DMS79 (cell line): ENCODE measurements around the gene CDH4.
"Not testable (repeated sequence)": the region's sequence is repeated elsewhere in the genome, so short reads cannot be mapped to it uniquely, and the experiment has no call there.

ENCODE experiments used
- DNase-seq: peaks from one replicate; lab custom pipeline; 2025; lab: John Stamatoyannopoulos, UW

CDH4 gene

GRCh38 chr20:61387204-61387953 lies 135.3 kb downstream of the CDH4 start:
- DNase-seq = no peak

DNA sequence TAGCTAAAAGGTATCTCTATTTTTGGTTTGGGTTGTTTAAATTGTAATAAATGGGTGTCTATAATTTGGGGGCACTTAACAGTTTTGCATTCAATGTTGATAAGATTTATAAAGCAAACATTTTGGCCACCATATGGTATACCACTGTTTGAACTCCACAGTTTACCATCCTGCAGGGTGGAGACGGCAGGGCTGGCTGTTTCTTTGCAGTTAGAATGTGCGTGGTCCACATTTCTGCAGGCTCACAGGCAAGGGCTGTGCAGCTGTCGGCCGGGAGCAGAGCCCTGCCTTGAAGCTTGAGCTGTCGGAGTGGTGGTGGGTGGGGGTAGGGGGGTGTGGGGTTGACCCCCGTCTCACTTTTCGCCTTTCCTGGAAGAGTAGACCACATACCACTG lies 135.9 kb downstream of the CDH4 start:
- no peak for DNase-seq

DNA sequence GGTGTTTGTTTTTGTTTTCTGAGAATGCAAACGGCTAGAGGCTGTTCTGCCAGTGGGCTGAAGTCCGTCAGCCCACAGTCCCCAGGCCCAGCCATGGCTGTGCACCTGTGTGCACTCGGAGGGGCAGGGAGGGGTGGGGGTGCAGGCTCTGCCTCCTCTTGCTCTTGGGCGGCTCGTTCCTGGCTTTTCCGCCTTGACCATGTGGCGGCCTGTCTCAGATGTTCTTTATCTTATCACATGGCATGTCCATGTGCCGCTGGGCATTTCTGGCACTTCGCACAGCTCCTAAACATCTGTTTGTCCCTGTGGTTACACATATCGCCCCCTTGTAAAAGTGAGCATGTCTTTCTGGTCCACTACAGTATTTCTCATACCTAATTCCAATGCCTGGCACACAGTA lies 137.0 kb downstream of the CDH4 start:
- no peak for DNase-seq

- DNase-seq = no peak
Measured at GRCh38 chr20:61391185-61391584, 139.1 kb downstream of the CDH4 start.

GRCh38 chr20:61391812-61392520 lies 139.9 kb downstream of the CDH4 start:
- no peak for DNase-seq

DNA sequence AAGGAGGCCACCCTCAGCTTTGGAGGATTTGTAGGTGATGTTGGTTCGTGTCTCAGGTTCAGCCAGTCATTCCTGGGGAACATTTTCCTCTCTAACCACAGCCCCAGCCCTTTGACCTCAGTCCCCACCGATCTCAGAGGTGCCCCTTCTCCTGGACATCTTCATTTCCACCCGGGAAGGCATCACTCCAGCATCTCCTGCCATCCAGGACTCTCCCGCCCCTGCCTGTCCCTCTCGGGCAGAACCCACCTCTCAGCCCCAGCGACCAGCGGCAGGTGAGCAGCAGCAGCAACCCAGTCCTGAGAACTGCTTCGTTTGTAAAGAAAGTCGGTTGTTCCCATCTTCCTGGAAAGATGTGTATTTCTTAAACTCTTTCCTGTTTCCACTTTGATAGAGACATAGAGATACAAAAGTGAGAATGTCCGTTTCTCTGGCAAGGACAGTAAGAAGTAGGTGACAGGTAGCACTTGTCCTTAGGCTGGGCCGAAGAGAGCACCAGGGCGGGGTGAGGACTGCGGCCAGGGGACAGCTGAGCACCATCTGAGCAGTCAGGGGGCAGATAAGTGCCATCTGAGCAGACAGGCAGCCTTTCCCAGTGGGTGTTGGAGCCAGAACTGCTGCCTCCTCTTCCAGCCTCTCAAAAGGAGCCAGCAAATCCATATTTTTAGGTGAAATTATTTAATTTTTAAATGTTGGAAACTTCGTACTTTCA lies 142.2 kb downstream of the CDH4 start:
- no peak for DNase-seq

GRCh38 chr20:61396262-61396848 lies 144.3 kb downstream of the CDH4 start:
- DNase-seq = no peak

GRCh38 chr20:61397146-61397545 lies 145.1 kb downstream of the CDH4 start:
- DNase-seq = no peak

GRCh38 chr20:61397790-61398189 lies 145.7 kb downstream of the CDH4 start:
- no peak for DNase-seq

GRCh38 chr20:61399433-61399832 lies 147.4 kb downstream of the CDH4 start:
- DNase-seq = no peak

GRCh38 chr20:61400499-61400898 lies 148.4 kb downstream of the CDH4 start:
- no peak for DNase-seq

- DNase-seq = no peak
Measured at GRCh38 chr20:61404303-61404702, 152.2 kb downstream of the CDH4 start.

GRCh38 chr20:61405007-61405406 lies 152.9 kb downstream of the CDH4 start:
- no peak for DNase-seq

DNA sequence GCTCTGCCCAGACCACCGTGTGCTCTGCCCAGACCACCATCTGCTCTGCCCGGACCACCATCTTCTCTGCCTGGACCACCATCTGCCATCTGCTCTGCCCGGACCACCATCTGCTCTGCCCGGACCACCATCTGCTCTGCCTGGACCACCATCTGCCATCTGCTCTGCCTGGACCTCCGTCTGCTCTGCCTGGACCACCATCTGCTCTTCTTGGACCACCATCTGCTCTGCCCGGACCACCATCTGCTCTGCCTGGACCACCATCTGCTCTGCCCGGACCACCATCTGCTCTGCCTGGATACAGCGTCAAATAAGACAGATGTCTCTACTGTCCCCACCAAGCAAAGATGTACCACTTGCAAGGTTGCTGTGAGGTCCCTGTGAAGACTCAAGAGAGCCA lies 154.7 kb downstream of the CDH4 start:
- DNase-seq = not testable (repeated sequence)

DNA sequence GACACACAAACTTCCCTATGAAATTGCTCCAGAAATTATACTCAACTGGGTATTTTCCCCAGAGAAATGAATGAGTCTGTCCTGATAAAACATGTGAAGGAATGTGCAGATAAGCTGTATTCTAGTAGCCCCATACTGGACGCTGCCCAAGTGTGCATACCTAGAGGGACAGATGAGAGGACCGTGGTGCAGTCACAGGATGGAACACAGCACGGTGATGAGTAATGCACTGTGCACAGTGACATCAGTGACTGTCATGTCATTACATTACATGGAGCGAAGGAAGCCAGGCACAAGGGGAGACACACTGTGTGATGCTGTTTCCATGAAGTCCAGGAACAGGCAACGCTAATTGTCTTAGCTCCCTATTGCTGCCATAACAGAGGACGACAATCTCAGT lies 155.5 kb downstream of the CDH4 start:
- no peak for DNase-seq

DNA sequence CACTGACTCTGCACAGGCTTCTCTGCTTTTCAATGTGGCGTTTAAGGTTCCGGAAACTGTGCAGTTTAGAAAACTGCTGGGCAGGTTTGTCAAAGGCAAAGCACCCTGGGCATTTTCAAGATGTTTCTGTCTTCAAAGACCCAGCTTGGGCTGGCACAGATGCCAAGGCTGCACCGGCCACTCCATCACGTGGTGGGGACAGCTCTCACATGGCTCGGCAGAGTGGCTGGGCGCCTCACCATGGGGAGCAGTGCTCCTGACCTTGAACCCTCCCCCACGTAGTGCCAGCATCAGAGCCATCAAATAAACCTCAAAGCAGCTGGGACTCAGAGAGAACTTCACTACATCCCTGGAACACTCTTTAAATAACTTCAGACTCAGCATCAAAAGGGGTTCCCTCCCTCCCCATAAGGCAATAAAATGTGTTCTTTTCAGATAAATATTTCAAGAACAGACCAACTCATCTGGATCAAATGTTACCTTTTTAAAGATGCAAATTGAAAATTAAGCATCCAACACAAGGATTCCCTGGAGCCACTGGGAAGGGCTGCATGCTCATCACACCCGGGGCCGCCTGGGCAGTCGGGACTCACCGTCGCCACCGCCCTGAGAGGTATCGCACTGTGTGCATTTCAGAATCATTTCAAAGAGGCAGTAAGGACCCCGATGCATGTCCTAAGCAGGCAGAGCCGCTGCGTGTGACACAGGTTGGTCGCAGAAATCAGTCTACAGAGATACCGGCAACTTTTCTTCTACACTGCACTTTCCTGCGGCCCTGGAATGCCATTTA lies 157.1 kb downstream of the CDH4 start:
- DNase-seq = no peak

- DNase-seq = no peak
Measured at GRCh38 chr20:61411743-61412142, 159.7 kb downstream of the CDH4 start.

DNA sequence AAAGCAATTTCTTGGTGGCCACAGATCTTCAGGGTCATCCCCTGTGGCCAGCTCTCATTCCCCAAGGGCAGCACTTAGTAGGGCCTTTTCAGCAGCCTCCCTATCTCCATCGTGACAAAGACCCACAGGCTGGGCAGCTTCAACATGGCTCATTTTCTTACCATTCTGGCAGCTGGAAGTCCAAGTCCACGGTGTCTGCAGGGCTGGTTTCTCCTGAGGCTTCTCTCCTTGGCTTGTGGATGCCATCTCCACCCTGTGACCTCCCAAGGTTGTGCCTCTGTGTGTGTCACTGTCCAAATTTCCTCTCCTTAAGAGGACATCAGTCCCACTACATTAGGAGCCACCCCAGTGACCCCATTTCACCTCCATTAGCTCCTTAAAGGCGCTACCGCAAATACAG lies 161.7 kb downstream of the CDH4 start:
- DNase-seq = no peak

DNA sequence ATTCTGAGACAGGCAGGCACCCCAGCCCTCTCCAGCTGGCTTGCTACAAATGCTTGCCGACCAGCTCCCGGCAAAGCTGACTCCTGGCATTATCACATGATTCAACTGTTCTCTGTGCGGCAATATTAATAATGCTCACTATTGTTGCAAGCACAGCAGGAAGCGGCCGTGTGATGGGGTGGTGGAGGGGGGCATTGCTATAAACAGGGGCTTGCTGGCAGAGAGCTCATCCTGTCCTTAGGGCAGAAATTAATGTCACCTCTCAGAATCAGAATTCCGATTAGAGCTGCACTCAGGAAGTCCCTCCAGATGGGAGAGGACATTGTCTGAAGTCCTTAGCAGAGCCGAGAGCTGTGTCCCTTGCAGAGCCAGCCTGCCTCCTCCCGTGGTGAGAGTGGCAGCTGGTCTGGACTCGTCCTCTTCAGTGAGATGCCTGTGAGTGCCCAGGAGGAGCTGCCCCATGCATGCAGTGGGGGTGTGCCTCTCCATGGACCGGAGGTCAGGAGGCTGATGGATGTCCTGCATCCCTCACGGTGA lies 162.5 kb downstream of the CDH4 start:
- no peak for DNase-seq

- no peak for DNase-seq
Measured at GRCh38 chr20:61416546-61416945, 164.5 kb downstream of the CDH4 start.

GRCh38 chr20:61417221-61417941 lies 165.3 kb downstream of the CDH4 start:
- no peak for DNase-seq
